GM12878 (cell line): ENCODE data around the gene SEC11A. TPM values are rescaled to one million over a fixed set of nuclear protein-coding genes. Genes with fewer than 3 reads are reported as not detected.

ENCODE experiments used
- BRCA1 ChIP-seq: IDR thresholded peaks from 2 replicates; pipeline ENCODE4 v1.6.1; 2011; ENCODE audit warnings: low read depth, low read length, improper control_type of control experiment
- EED ChIP-seq: sonication (generic); IDR thresholded peaks from 2 replicates; pipeline ENCODE4 v1.6.1; 2016; ENCODE audit warnings: antibody characterized with exemption, low read depth
- IKZF1 ChIP-seq: fragments of 450-650 bp; conservative IDR thresholded peaks from 2 replicates; pipeline ENCODE4 v1.6.1; 2017; ENCODE audit warnings: antibody characterized with exemption, mild to moderate bottlenecking
- MEF2B ChIP-seq: fragments of 450-650 bp; IDR thresholded peaks from 2 replicates; pipeline ENCODE4 v1.6.1; 2018; ENCODE audit warnings: mild to moderate bottlenecking, moderate library complexity; ENCODE audit not compliant: partially characterized antibody, poor library complexity, severe bottlenecking
- NFXL1 ChIP-seq: fragments of 450-650 bp; IDR thresholded peaks from 2 replicates; pipeline ENCODE4 v1.6.1; 2017; ENCODE audit warnings: antibody characterized with exemption, mild to moderate bottlenecking, borderline replicate concordance
- NFYA ChIP-seq: IDR thresholded peaks from 2 replicates; pipeline ENCODE4 v1.6.1; 2011; ENCODE audit warnings: low read depth, mild to moderate bottlenecking, low read length, improper control_type of control experiment, borderline replicate concordance
- NR2F1 ChIP-seq: fragments of 450-650 bp; conservative IDR thresholded peaks from 2 replicates; pipeline ENCODE4 v1.6.1; 2017; ENCODE audit warnings: mild to moderate bottlenecking
- polyA plus RNA-seq, 11 experiments: library from polyadenylated mRNA; depleted of rRNA in 4 of 11; unstranded in 6 of 11; stranded (reverse) in 5 of 11; fragments of >200 nt; fragmentation: Nextera tagmentation in 4 of 11; fragmentation: Illumina TruSeq in 1 of 11; extraction: Ambion mirVana in 4 of 11; extraction: Trizol in 1 of 11; gene quantifications; 1 replicate in 1 of 11; 2 replicates in 10 of 11; pipeline versions ENCODE4 v1.2.1 to v1.2.3, GENCODE V29; 2011 to 2016; ENCODE audit warnings: inconsistent platforms in 2 of 11, missing spikeins in 2 of 11, low read depth in 1 of 11
- total RNA-seq, 4 experiments: library from RNA; depleted of rRNA in 3 of 4; stranded (reverse); fragments of >200 nt in 3 of 4; fragmentation: Illumina TruSeq in 1 of 4; extraction: Trizol in 1 of 4; gene quantifications; 2 replicates each; pipeline versions ENCODE4 v1.2.1 to v1.2.3, GENCODE V29; 2013 to 2021
- TF ChIP-seq, protein P1 (sequence below): fragments of 450-650 bp; IDR thresholded peaks from 2 replicates; pipeline ENCODE4 v1.6.1; 2017; ENCODE audit warnings: mild to moderate bottlenecking
- TF ChIP-seq, protein P2 (sequence below): fragments of 450-650 bp; IDR thresholded peaks from 2 replicates; pipeline ENCODE4 v1.6.1; 2016; ENCODE audit warnings: mild to moderate bottlenecking, moderate library complexity, borderline replicate concordance

SEC11A gene
- total and polyA plus RNA-seq, 10 of the 15 experiments (the other 5 are each of a cell fraction or from before 2014, with no cell fraction given) = 99.2 to 159 (median 143) TPM

DNA sequence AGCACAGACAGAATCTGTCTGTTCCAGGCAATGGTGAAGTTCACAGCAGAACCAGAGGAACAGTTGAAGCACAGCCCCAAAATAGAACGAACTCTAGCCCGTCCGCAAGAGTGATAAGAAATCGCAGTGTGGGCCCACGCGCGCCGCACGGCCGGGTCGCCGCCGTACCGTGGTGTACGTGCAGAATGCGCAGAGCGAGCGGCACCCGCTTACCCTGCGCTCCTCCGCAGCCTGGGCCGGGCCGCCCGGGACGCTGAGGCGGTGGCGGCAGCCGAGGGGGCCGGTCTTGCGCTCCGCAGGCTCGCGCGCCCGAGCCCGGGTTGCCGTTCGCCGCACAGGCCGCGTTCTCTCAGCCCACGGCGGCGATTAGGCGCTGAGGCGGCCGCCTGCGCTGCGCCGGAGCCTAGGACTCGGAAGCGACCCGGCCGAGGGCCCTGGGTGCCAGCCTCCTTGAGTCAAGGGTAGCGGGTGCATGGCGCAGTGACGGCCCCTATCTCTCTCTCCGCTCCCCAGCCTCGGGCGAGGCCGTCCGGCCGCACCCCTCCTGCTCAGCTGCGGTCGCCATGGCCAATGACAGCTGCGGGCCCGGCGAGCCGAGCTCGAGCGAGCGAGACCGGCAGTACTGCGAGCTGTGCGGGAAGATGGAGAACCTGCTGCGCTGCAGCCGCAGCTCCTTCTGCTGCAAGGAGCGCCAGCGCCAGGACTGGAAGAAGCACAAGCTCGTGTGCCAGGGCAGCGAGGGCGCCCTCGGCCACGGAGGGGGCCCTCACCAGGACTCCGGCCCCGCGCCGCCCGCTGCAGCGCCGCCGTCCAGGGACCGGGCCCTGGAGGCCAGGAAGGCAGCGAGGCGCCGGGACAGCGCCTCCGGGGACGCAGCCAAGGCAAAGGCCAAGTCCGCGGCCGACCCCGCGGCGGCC lies 82.4 kb downstream of the SEC11A start (continued):
- TF ChIP-seq, protein P1, sequence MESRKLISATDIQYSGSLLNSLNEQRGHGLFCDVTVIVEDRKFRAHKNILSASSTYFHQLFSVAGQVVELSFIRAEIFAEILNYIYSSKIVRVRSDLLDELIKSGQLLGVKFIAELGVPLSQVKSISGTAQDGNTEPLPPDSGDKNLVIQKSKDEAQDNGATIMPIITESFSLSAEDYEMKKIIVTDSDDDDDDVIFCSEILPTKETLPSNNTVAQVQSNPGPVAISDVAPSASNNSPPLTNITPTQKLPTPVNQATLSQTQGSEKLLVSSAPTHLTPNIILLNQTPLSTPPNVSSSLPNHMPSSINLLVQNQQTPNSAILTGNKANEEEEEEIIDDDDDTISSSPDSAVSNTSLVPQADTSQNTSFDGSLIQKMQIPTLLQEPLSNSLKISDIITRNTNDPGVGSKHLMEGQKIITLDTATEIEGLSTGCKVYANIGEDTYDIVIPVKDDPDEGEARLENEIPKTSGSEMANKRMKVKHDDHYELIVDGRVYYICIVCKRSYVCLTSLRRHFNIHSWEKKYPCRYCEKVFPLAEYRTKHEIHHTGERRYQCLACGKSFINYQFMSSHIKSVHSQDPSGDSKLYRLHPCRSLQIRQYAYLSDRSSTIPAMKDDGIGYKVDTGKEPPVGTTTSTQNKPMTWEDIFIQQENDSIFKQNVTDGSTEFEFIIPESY = no peak
- TF ChIP-seq NFXL1 (0 out of 2 replicates have a peak, but pooled peaks have one; percentile 38), EED (0 out of 2 replicates have a peak, but pooled peaks have one; percentile 30), IKZF1 (peak; percentile 69), NR2F1 (0 out of 2 replicates have a peak, but pooled peaks have one; percentile 30), MEF2B (peak; percentile 27), BRCA1 (no peak), NFYA (no peak)
- TF ChIP-seq, protein P2, sequence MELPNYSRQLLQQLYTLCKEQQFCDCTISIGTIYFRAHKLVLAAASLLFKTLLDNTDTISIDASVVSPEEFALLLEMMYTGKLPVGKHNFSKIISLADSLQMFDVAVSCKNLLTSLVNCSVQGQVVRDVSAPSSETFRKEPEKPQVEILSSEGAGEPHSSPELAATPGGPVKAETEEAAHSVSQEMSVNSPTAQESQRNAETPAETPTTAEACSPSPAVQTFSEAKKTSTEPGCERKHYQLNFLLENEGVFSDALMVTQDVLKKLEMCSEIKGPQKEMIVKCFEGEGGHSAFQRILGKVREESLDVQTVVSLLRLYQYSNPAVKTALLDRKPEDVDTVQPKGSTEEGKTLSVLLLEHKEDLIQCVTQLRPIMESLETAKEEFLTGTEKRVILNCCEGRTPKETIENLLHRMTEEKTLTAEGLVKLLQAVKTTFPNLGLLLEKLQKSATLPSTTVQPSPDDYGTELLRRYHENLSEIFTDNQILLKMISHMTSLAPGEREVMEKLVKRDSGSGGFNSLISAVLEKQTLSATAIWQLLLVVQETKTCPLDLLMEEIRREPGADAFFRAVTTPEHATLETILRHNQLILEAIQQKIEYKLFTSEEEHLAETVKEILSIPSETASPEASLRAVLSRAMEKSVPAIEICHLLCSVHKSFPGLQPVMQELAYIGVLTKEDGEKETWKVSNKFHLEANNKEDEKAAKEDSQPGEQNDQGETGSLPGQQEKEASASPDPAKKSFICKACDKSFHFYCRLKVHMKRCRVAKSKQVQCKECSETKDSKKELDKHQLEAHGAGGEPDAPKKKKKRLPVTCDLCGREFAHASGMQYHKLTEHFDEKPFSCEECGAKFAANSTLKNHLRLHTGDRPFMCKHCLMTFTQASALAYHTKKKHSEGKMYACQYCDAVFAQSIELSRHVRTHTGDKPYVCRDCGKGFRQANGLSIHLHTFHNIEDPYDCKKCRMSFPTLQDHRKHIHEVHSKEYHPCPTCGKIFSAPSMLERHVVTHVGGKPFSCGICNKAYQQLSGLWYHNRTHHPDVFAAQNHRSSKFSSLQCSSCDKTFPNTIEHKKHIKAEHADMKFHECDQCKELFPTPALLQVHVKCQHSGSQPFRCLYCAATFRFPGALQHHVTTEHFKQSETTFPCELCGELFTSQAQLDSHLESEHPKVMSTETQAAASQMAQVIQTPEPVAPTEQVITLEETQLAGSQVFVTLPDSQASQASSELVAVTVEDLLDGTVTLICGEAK = 0 out of 2 replicates have a peak, but pooled peaks have one; percentile 18
- TF ChIP-seq, all 136 proteins: peak for 20
